GM21447 (cell line): ENCODE data around the gene IRAK1.

ENCODE experiments used
- ATAC-seq: cut with Tn5 transposase; IDR thresholded peaks from one replicate; pipeline ENCODE4 v1.9.1; 2021; ENCODE audit not compliant: unreplicated experiment

Gene IRAK1

DNA sequence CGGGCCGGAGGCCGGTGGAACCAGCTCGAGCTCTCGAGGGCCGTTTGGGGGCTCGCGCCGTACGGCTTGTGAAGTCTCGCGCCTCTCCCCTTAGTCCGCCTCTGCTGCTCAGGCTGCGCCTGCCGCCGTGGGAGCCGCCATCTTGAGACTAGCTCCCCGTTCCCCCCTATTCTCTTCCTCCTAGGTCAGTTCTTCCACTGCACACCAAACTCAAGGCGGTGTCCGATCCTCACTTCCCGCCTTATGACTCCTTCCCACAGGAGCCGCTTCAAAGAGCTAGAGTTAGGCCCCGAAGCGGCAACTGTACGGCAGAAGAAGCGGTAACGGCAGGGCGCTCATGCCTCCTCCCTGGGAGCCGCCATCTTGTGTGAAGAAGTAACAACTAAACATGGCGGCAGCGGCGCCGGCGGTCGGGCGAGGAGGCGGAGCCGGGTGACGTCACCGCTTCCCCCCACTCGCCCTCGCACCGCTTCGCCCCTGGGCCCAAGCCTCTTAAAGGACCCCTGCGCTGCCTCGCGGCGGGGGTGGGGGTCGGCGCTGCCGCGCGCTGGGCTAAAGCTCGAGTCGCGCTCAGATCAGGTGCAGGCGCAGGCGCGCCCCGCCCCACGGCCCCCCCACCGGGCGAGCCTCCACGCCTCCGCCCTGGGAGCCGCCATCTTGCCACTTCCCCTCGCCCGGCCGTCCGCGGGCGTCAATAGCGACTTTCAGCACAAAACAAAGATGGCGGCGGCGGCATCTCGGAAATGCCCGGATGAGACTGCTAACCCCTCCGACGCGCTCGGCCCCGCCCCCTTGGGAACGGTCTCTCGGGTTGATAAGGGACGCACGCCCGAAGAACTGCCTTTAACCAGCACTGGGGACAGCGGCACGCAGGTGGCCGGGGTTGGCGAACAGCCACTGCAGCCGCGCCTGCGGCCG, 48.0 kb downstream of the IRAK1 start, which contains the start of gene HCFC1:
Gene HCFC1, minus strand, starts transcription at position 369 of the 918 bp plus-strand sequence. CDS start 978 bp downstream, outside the sequence.
- ATAC-seq: peak; percentile 37

DNA sequence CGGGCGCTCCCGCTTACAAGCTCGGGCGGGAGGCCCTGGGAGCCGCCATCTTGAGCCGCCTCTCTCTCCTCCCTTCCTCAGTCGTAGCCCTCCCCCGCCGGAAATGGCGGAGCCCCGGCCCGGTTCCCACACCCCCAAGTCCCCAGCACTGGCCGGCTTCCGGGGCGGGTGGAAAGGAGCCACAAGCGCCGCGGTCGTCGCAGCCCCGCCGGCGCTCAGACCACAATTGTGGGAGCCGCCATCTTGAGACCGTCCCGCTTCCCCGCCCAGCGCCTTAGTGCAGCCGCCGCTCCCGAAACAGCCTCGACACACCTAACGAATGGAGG, 48.6 kb downstream of the IRAK1 start:
- ATAC-seq: peak; percentile 30

DNA sequence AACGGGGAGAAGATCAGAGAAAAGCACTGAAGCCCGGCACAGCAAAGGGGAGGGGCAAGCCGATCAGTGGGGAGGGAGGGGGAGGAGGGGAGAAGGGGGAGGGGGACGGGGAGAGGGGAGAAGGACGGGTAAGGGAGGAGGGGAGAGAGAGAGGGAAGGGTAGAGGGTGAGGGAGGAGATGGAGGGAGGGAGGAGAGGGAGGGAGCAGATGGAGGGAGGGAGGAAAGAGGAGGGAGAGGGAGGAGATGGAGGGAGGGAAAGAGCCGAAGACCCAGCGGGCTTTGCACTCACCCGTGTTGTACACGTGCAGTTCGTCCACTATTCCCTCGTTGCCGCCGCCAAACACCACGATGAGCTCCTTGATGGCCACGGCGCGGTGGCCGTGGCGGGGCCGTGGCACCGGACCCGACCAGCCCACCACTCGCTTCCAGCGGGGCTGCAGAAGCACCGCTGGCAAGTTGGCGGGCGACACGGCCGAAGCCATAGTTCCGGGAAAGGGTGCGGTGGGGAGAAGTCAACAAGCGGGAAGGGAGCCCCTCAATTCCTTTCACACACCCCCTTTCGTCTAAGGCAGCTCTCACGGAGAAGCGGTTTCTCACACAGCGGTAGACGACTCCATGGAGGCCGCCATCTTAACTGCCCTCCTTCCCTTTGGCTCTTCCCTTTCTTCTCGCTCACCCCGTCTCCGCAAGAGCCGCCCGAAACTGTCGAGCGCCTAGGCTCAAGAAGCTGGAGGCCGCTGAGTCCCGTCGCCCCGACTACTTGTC, 49.2 kb downstream of the IRAK1 start:
- no peak for ATAC-seq

DNA sequence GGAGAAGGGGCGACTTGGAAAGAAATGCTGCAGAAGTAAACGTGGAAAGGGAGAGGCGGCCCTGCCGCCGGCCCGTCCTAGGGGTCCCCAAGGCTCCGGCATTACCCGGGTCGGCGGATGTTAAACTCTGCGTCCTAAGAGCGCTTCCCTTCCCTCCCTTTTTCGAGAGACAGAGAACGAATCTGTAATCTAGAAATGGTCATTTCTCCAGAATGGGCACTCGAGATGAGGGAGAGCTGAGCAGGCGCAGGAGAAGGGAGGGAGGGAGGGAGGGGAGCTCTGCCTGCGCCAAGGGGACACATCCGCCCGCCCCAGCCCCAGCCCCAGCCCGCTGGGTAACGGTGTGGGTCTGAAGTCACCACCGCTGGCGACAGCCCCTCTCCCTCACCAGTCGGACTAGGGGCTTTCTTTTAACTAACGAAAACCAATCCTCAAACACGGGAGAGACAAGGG, 49.8 kb downstream of the IRAK1 start:
- no peak for ATAC-seq

DNA sequence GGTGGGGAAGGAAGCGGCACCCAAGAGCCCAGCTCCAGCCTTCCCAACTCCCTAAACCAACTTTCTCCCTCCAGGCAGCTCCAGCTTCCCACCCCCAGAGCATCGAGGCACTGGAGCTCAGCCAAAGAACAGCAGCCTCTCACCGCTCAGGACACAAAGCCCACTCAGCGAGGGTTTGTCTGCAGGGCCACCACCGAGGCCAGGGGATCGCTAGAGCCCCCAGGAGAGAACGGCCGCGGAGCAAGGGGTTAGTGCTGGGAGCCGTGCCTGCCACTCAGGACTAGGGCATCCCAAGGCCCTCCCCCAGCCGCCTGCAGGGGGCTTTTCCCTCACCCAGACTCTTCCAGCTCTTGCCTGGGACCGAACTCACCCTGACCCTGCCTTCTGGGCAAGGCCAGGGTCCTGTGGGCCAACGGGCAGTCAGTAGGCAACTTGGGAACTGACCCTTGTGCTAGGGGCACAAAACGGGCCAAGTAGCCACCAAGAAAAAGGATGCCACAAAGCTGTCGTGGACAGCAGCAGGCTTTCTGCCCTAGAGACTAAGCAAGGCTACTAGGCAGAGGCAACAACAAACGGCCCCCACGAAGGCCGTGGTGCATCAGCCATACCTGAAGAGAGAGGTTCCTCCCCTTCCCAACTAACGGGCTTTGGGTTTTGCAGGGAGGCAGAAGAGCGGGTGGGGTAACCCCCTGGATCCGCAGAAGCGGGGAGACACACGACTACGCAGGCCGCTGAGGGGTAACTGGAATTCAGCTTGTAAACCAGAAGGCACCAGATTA, 50.4 kb downstream of the IRAK1 start:
- no peak for ATAC-seq

DNA sequence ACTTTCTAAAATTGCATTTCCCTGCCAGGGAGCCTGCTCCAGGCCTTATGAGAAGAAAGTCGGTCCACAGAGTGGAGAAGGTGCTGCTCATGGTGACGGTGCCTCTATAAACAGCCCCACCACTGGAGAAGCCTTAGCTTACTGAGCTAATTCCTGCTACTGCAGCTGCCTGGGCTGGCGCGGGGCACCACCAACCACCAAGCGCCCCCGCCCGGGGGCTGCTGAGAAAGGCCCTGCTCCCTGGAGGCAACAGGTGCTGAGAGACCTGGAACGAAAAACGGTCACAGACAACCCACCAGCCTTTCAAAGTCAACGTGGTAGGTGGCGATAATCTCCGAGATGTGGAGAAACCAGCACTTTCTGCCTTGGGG, 51.0 kb downstream of the IRAK1 start:
- ATAC-seq: no peak

DNA sequence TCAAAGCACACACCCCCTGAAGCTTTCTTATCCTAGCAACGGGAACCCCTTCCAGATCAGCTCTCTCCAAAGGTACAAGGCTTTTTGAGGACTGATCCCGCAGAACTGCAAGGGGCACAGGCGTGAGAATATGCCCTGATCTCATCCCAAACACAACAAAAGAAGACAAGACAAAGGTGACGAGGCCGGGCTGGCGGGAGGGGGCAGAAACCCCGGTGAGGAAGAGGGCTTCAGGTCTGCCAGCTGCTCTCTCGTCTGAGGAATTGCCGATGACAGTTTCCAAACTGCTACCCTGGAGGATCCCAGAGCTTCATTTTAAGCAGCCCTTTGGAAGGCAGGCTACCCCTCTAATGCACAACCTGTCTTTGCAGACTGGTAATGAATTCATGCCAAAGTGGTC, 51.4 kb downstream of the IRAK1 start:
- ATAC-seq: no peak

DNA sequence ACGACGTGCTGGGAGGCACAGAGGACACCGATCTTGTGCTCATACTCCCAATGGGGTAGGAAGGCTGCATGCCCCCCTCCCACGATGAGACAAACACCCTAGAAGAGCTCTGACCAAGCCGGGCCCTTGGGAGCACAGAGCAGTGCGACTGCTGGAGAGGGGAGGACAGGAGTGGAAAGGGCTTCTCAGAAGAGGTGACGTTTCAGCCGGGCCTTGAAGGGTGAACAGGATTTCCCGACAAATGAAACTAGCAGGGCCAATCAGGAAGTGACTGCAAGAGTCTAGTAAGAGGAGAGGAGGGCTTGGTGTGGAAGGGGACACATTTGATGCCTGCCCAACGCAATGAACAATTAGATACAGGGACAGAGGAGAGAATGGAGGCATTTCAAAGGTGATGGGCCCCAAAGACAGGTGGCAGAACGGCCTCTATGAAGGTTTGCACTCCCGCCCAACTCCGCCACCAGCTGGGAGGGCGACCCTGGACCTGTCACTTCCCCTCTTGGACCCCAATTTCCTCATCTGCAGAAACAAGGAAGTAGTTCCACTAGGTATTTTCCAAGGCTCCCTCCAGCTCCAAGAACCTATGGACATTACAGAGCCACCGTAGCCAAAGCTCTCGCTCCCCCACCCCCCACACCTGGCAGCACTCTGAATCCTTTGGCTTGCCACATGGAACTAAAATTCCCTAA, 52.0 kb downstream of the IRAK1 start:
- no peak for ATAC-seq

DNA sequence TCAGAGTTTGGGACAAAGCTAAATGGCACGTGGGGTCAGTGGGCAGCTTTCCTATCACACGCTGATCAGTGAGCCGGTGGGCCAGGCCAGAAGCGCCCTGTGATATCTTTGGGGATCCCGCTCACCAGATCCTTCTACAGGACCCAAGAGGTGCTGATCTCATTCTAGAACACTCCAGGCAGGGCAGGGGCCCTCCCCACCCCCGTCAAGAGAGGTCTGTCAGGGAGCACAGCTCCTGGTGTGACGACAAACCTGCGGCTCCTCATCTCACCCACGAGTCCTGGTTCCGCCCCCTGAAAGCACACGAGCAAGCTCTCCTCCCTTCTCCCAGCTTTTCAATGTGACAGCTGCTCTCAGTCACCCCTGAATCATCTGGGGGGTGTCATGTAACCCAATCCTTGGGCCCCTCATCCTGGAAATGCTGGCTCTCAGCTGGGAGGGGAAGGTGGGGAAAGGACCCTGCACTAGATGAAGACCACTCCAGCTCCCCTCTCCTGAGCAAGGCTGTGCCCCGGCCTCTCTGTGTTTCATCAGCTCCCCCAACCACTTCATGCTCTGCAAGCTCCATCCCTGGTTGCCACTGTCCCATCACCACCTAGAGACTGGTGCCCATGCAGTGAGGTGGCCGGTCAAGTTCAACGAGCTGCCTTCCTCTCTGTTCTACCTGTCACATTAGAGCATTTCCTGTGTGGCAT, 52.7 kb downstream of the IRAK1 start:
- no peak for ATAC-seq

DNA sequence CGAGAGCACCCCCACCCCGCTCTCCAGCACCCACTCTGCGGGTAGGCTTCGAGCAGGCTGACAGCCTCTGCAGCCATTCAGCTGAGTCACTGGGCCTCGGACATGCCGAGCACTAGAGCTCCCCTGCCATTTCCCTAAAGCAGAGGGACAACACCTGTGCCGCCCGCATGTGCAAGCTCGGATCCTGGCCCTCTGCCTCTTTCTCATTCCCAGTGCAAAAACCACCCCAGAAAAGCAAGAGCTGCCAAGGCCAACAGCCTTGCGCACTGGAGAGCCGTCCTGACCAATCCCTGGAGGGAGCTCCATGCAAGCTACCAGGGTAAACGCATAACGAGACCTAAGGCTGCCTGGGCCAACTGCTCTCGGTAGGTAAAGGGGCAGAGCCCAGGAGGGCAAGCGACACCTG, 53.4 kb downstream of the IRAK1 start:
- ATAC-seq: no peak

DNA sequence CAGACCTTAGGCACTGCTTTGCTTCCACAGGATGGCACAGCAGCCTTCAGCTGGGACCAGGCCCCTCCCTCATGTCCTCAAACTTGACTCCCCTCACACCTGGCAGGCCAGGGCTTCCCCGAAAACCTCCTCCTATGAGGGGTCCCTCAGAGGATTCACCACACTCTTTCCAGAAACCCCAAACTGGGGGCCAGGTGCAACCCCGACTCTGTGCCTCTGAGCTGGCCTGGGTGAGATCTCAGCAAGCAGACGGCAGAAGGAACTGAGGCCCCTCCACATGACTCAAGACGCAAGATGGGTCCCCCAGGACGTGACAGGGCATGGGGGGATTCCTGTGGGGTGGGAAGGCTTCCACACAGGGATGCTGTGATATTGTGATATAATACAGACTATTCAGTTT, 54.3 kb downstream of the IRAK1 start:
- ATAC-seq: no peak

DNA sequence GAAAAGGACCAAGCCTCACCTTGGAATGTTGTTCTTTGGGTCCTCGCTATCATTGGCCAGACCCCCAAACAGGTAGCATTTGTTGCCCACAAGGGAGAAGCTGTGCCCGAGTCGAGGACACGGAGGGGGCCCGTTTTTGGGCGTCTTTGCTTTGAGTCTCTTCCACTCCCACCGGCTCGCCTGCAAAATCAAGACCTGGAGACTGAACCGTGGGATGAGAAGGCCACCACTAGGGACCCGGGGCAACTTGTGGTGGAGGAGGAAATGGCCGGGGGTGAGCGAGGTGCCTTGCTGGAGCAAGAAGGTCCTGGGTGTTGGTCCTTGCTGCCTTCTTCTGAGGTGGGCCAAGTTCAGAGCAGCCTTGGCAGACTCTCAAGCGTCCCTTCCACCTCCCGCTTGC, 55.6 kb downstream of the IRAK1 start:
- ATAC-seq: no peak

DNA sequence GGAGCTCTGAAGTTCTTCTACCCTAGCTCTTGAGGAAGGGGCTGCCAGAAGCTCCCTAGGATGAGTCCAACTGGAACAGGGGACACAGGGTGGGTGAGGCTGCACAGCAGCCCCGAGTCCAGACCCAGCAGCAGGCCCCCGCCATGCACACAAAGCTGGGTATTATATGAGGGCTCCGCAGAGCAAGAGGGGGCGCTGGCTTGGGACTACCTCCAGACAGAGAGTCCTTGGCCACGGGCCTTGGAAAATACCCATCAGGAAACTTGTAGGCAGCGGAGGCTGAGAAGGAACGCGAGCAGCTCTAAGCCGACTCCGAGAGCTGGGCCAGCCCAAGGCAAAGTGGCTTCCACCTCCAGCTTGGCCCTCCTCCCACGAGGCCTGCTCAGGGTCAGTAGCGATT, 56.2 kb downstream of the IRAK1 start:
- ATAC-seq: no peak

DNA sequence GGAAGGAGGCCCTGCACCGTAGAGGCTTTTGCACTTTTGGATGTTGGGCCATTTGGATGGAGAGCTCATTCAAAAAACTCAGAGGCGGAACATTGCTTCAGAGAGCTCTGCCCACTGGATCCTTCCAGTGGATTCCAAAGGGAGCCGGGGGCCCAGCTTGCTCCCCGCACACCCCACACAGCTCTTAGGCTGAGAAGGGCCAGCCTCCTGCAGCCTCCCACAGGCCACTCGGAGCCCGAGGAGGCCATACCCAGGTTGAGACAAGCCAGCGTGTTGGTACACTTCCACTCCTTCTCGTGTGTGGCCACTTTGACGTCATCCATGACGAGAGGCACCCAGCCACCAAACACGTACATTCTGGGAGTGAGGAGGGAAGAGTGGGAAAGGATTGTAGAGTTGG, 58.4 kb downstream of the IRAK1 start:
- ATAC-seq: no peak

DNA sequence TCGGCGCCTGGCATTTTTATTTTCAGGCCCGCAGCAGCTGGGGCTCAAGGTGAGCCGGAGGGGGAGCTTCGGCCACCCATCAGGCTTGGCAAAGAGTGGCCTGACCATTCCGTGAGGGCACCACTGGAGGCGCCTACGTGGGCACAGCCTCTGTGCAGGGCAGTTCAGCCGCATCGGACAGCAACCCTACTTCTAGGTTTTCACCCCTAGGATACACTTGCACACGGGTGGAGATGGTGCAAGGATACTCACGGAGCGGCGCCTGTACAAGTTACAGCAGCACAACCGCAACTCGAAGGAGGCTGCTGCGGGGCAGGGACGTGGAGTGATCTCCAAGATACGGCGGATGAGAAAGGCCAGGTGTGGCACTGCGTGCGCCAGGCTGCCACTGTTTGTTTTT, 58.9 kb downstream of the IRAK1 start:
- ATAC-seq: no peak
